Testis (tissue), 2 donors: ENCODE measurements around the gene HSPA12A.

ENCODE experiments used
- CTCF ChIP-seq, 3 experiments: fragments of 450-650 bp in 2 of 3; fragments of 200-600 bp in 1 of 3; sonication (generic) in 1 of 3; IDR thresholded peaks; one replicate each; pipeline ENCODE4 v1.5.1; 2016 to 2019; ENCODE audit warnings: antibody characterized with exemption in 3 of 3, mild to moderate bottlenecking in 2 of 3, moderate library complexity in 1 of 3
- POLR2A ChIP-seq: fragments of 450-650 bp; IDR thresholded peaks from one replicate; pipeline ENCODE4 v1.6.1; 2017; ENCODE audit warnings: antibody characterized with exemption, mild to moderate bottlenecking, moderate library complexity

DNA sequence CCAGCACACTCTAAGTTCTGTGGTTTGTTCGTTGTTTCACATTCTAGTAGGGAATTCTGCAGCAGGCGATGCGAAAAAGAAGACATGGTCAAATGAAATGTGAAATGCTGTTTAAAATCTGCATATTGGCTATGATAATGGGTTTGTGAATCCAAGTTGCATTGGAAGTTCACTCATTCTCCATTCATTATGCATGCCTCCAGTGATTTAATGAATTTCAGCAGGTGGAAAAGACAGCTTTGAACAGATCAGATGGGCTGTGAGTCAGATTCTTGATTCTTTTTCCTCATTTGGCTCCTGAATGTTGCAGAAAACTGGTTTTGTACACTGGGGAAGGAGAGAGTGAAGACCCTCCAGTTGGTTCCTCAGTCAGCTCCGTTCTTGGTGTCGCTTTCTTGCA is 69.5 kb downstream of the HSPA12A start:
- TF ChIP-seq CTCF (IDR thresholded peaks at IDR 0.05) (no peak), POLR2A (no peak)
